Activated CD8-positive, alpha-beta T cell treated with anti-CD3 and anti-CD28 coated beads, Interleukin-2, amount 10 ng/mL, durations not matched to agents 7 days and 5 days (primary cell): ENCODE data around the gene FBXO2. TPM values are rescaled to one million over a fixed set of nuclear protein-coding genes. Genes with fewer than 3 reads are reported as not detected.
"Not testable (repeated sequence)": the region's sequence is repeated elsewhere in the genome, so short reads cannot be mapped to it uniquely, and the experiment has no call there.

ENCODE experiments used
- ATAC-seq: fragments of 150-1000 bp; cut with Tn5 transposase; one replicate; pipeline ENCODE4 v1.10.0; 2021; ENCODE audit warnings: moderate library complexity
- CTCF ChIA-PET: fragments of 350-600 bp; sonication (Branson Sonifier 250); formaldehyde crosslinking; loops from one replicate; lab custom pipeline; 2021; ENCODE audit warnings: antibody characterized with exemption; lab: Charles Lee
- POLR2A ChIA-PET: fragments of 350-600 bp; sonication (Branson Sonifier 250); formaldehyde crosslinking; loops from one replicate; lab custom pipeline; 2021; ENCODE audit warnings: antibody characterized with exemption; lab: Charles Lee
- DNase-seq: peaks from one replicate; pipeline ENCODE4 v3.0.0-alpha.2; 2020
- H3K27ac Mint-ChIP-seq: one replicate; pipeline ENCODE4 v1.8.0; 2021; ENCODE audit warnings: mild to moderate bottlenecking, mixed read lengths
- H3K27me3 Mint-ChIP-seq: one replicate; pipeline ENCODE4 v1.8.0; 2021; ENCODE audit warnings: low read depth, mixed read lengths
- H3K36me3 Mint-ChIP-seq: one replicate; pipeline ENCODE4 v1.8.0; 2021; ENCODE audit warnings: low read depth, mixed read lengths
- H3K4me1 Mint-ChIP-seq: one replicate; pipeline ENCODE4 v1.8.0; 2021; ENCODE audit warnings: low read depth, mixed read lengths
- H3K4me3 Mint-ChIP-seq: one replicate; pipeline ENCODE4 v1.8.0; 2021; ENCODE audit warnings: mild to moderate bottlenecking, mixed read lengths
- H3K9me3 Mint-ChIP-seq: one replicate; pipeline ENCODE4 v1.8.0; 2022; ENCODE audit warnings: mixed read lengths; ENCODE audit not compliant: insufficient read depth
- total RNA-seq, 2 experiments: library from RNA; stranded (reverse); gene quantifications; one replicate each; pipeline ENCODE4 v1.2.3, GENCODE V29; 2021

FBXO2 gene
- total RNA-seq, 2 experiments from 2014 or later: 5.6 to 6.0 TPM

DNA sequence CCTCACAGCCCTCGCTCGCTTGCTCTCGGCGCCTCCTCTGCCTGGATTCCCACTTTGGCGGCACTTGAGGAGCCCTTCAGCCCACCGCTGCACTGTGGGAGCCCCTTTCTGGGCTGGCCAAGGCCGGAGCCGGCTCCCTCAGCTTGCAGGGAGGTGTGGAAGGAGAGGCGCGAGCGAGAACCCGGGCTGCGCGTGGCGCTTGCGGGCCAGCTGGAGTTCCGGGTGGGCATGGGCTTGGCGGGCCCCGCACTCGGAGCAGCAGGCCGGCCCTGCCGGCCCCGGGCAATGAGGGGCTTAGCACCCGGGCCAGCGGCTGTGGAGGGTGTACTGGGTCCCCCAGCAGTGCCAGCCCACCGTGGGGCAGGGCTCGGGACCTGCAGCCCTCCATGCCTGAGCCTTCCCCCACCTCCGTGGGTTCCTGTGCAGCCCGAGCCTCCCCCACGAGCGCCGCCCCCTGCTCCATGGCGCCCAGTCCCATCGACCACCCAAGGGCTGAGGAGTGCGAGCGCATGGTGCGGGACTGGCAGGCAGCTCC lies 45.6 kb downstream of the FBXO2 start:
- CTCF ChIA-PET, H3K4me3 Mint-ChIP-seq, H3K36me3 Mint-ChIP-seq, H3K27me3 Mint-ChIP-seq, ATAC-seq, H3K9me3 Mint-ChIP-seq, H3K4me1 Mint-ChIP-seq, DNase-seq, H3K27ac Mint-ChIP-seq, POLR2A ChIA-PET: not testable (repeated sequence)

- ChIA-PET CTCF (no interaction called here), POLR2A (no interaction called here)
- Mint-ChIP-seq H3K36me3 (no peaks in the 10 kb centered on the region), H3K27me3 (no peaks in the 10 kb centered on the region), H3K9me3 (no peaks in the 10 kb centered on the region), H3K4me3 (no peak overlapping the region), H3K27ac (no peak overlapping the region), H3K4me1 (no peaks in the 10 kb centered on the region)
- DNase-seq (no peak), ATAC-seq (no peak)
These were observed 47.5 kb downstream of the FBXO2 start for GRCh38 chr1:11606775-11607174.

GRCh38 chr1:11602981-11603380 lies 51.2 kb downstream of the FBXO2 start:
- POLR2A ChIA-PET: no interaction called here
- no peaks in the 10 kb centered on the region for H3K4me1 Mint-ChIP-seq
- H3K36me3 Mint-ChIP-seq: no peaks in the 10 kb centered on the region
- H3K9me3 Mint-ChIP-seq: no peaks in the 10 kb centered on the region
- H3K27me3 Mint-ChIP-seq: no peaks in the 10 kb centered on the region
- no peak overlapping the region for H3K27ac Mint-ChIP-seq
- no peak for DNase-seq
- ATAC-seq: no peak
- no peak overlapping the region for H3K4me3 Mint-ChIP-seq
- CTCF ChIA-PET: no interaction called here

DNA sequence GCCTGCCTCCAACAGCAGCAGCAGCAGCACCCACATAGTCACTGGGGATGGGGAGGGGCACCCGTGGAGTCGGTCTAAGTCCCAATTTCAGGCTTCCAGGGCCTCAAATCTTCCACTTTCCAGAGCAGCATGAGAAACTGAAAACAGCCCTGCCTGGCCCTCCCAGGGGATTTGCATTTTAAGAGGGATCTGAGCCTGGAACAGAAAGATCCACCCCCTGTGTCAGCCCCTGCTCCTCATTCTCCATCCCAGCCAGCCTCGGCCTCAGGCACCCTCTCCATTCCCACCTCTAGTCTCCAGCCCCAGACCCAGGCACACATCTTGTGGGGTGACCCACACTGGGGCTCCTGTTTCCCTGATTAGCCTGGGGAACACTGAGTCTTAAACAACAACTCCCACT lies 51.8 kb downstream of the FBXO2 start:
- DNase-seq (no peak), ATAC-seq (no peak)
- Mint-ChIP-seq H3K9me3 (no peaks in the 10 kb centered on the region), H3K4me1 (no peaks in the 10 kb centered on the region), H3K27ac (no peak overlapping the region), H3K27me3 (no peaks in the 10 kb centered on the region), H3K36me3 (no peaks in the 10 kb centered on the region), H3K4me3 (no peak overlapping the region)
- ChIA-PET CTCF (no interaction called here), POLR2A (no interaction called here)

GRCh38 chr1:11600836-11601235 lies 53.4 kb downstream of the FBXO2 start:
- ChIA-PET CTCF (no interaction called here), POLR2A (no interaction called here)
- ATAC-seq: no peak
- Mint-ChIP-seq H3K4me1 (no peaks in the 10 kb centered on the region), H3K36me3 (no peaks in the 10 kb centered on the region), H3K27me3 (peaks cover 8% of the 10 kb centered on the region), H3K9me3 (no peaks in the 10 kb centered on the region), H3K27ac (no peak overlapping the region), H3K4me3 (no peak overlapping the region)
- no peak for DNase-seq

- H3K4me1 Mint-ChIP-seq: no peaks in the 10 kb centered on the region
- H3K27ac Mint-ChIP-seq: no peak overlapping the region
- ATAC-seq (no peak), DNase-seq (no peak)
- ChIA-PET POLR2A (no interaction called here), CTCF (no interaction called here)
- no peaks in the 10 kb centered on the region for H3K9me3 Mint-ChIP-seq
- H3K27me3 Mint-ChIP-seq: peaks cover 10% of the 10 kb centered on the region
- no peaks in the 10 kb centered on the region for H3K36me3 Mint-ChIP-seq
- H3K4me3 Mint-ChIP-seq: no peak overlapping the region
These were observed 54.2 kb downstream of the FBXO2 start for GRCh38 chr1:11599891-11600576.

GRCh38 chr1:11598461-11598860 lies 55.8 kb downstream of the FBXO2 start:
- Mint-ChIP-seq H3K27me3 (peaks cover 15% of the 10 kb centered on the region), H3K4me3 (no peak overlapping the region), H3K9me3 (no peaks in the 10 kb centered on the region), H3K27ac (no peak overlapping the region), H3K36me3 (no peaks in the 10 kb centered on the region), H3K4me1 (no peaks in the 10 kb centered on the region)
- no peak for ATAC-seq
- DNase-seq: no peak
- POLR2A ChIA-PET: no interaction called here
- CTCF ChIA-PET: no interaction called here

Other genes with a start within 250 kb of the FBXO2 start
- gene DISP3, start 175.3 kb downstream of the FBXO2 start, total RNA-seq: under 1 TPM; 0.42 to 0.55 TPM
- 10 to 100 TPM; 39.7 to 42.3 TPM for gene FBXO44, start 448 bp upstream of the FBXO2 start, total RNA-seq
- 10 to 100 TPM; 61.6 to 62.2 TPM for gene FBXO6, start 9.8 kb upstream of the FBXO2 start, total RNA-seq
- 100 to 1,000 TPM; 127 to 129 TPM for gene MAD2L2, start 26.7 kb upstream of the FBXO2 start, total RNA-seq
- 1 to 10 TPM; 7.1 to 7.7 TPM for gene DRAXIN, start 37.3 kb upstream of the FBXO2 start, total RNA-seq
- gene AGTRAP, start 81.7 kb upstream of the FBXO2 start, total RNA-seq: 10 to 100 TPM; 82.5 to 84.2 TPM
- not detected for gene C1orf167, start 107.8 kb upstream of the FBXO2 start, total RNA-seq
- 10 to 100 TPM; 32.4 to 34.6 TPM for gene MTHFR, start 151.5 kb upstream of the FBXO2 start, total RNA-seq
- gene CLCN6, start 151.8 kb upstream of the FBXO2 start, total RNA-seq: 10 to 100 TPM; 19.7 to 20.9 TPM
- not detected for gene NPPA, start 193.4 kb upstream of the FBXO2 start, total RNA-seq
- gene NPPB, start 204.5 kb upstream of the FBXO2 start, total RNA-seq: not detected